ENCODE measurements around the gene TP53I13. TPM values are rescaled to one million over a fixed set of nuclear protein-coding genes. Genes with fewer than 3 reads are reported as not detected.

TP53I13 gene
- total and polyA plus RNA-seq, 2 of the 13 experiments (the other 11 are each of a cell fraction or from before 2014, with no cell fraction given), result 16.9 to 25.7 TPM

- FAIRE-seq (no peak), DNase-seq (ENCODE audit: low spot score) (no peak), ATAC-seq (no peak)
- Histone ChIP-seq H3K36me3 (replicated peaks in 1 of 2; ENCODE audit: control insufficient read depth in 1 of 2, insufficient read depth in 2 of 2, low read length in 2 of 2) (peaks cover under 1 to 1% of the 10 kb centered on the region in 2 experiments; a peak in 2 of 5 replicates), H3K4me2 (ENCODE audit: low read depth, low read length) (peak overlapping the region; percentile 93; the same call in 1 of the 2 replicates), H3K4me3 (replicated peaks in 1 of 3; ENCODE audit: insufficient read depth in 1 of 3, low read depth in 2 of 3, low read length in 3 of 3) (no peak overlapping the region), H2AFZ (ENCODE audit: low read length) (no peak overlapping the region), H4K20me1 (ENCODE audit: insufficient read depth, low read length) (peaks cover 14% of the 10 kb centered on the region; the same call in 1 of the 2 replicates), H3K27ac (ENCODE audit: extremely low read length, insufficient read depth, low read length) (no peak overlapping the region), H3K79me2 (ENCODE audit: insufficient read depth, low read length) (peaks cover 23% of the 10 kb centered on the region), H3K9me3 (ENCODE audit: low read length) (no peaks in the 10 kb centered on the region), H3K9ac (ENCODE audit: insufficient read depth, low read depth, low read length) (no peak overlapping the region), H3K27me3 (ENCODE audit: control insufficient read depth in 1 of 2, insufficient read depth in 2 of 2, low read length in 2 of 2) (no peaks in the 10 kb centered on the region; a peak in 1 of 5 replicates), H3K4me1 (ENCODE audit: insufficient read depth, low read length) (peaks cover 46% of the 10 kb centered on the region)
- intact Hi-C loops (cut with micrococcal nuclease; ENCODE audit: unreplicated experiment) (no loop called here), in situ Hi-C loops (cut with HindIII; ENCODE audit: extremely low pct_ligation_motif_present, low pct_unique_long_range_greater_than_20kb) (no loop called here)
- 88% methylated on average over 4 of the region's 9 CpGs for WGBS (ENCODE audit: low lambda C conversion rate)
- BruUV-seq (replicated peaks), result no TSS peak
- CTCF ChIA-PET (ENCODE audit: low intra/inter-chr PET ratio, low total read pairs), result no interaction called here
- POLR2A ChIA-PET, result interaction anchor here (1.5 to 2.0 kb wide), 2 partner anchors 12 to 21 kb away, joined by 4 to 11 read pairs; no protein-coding TSS in a partner anchor
- no peak for TF ChIP-seq TERF1 (CRISPR knock-in tag; IDR thresholded peaks at IDR 0.05)
- TF ChIP-seq MYC (CRISPR knock-in tag; IDR thresholded peaks at IDR 0.05; ENCODE audit: borderline replicate concordance), result no peak
- no peak for TF ChIP-seq ZFP91 (CRISPR knock-in tag; IDR thresholded peaks at IDR 0.05; ENCODE audit: borderline replicate concordance)
- no peak for TF ChIP-seq DPF2 (CRISPR knock-in tag; IDR thresholded peaks at IDR 0.05; ENCODE audit: borderline replicate concordance, low read depth)
- no peak for TF ChIP-seq ZNF652 (CRISPR knock-in tag; IDR thresholded peaks at IDR 0.05; ENCODE audit: borderline replicate concordance, low read depth)
- TF ChIP-seq SIN3B (IDR thresholded peaks at IDR 0.05; ENCODE audit: low read length), result no peak
- no peak for TF ChIP-seq SALL1 (CRISPR knock-in tag; IDR thresholded peaks at IDR 0.05)
- TF ChIP-seq ETV5 (CRISPR knock-in tag; IDR thresholded peaks at IDR 0.05; ENCODE audit: borderline replicate concordance), result no peak
- TF ChIP-seq ZGPAT (CRISPR knock-in tag; IDR thresholded peaks at IDR 0.05), result no peak
- TF ChIP-seq FOXM1 (CRISPR knock-in tag; IDR thresholded peaks at IDR 0.05), result no peak
Observed at GRCh38 chr17:29586676-29587469, 18.4 kb downstream of the TP53I13 start.

All from HepG2 (cell line).